Ovary (tissue), 9 donors: ENCODE data around the gene HERC3. TPM values are rescaled to one million over a fixed set of nuclear protein-coding genes. Genes with fewer than 3 reads are reported as not detected.

ENCODE experiments used
- DNase-seq, 5 donors: peaks; one replicate each; pipeline ENCODE4 v3.0.0-alpha.2; 2019 to 2020
- H3K27ac ChIP-seq, 2 donors: fragments of 200-600 bp; one replicate each; pipeline versions ENCODE4 v1.5.1 to v1.8.0; 2019 to 2022
- H3K27me3 ChIP-seq: fragments of 200-600 bp; one replicate; pipeline ENCODE4 v1.8.0; 2022
- H3K36me3 ChIP-seq: fragments of 200-600 bp; sonication (generic); one replicate; pipeline ENCODE4 v1.5.1; 2019
- H3K4me1 ChIP-seq: one replicate; pipeline ENCODE4 v1.8.1; 2013; ENCODE audit warnings: mild to moderate bottlenecking, moderate library complexity; ENCODE audit not compliant: insufficient read depth
- H3K4me3 ChIP-seq: fragments of 200-600 bp; sonication (generic); one replicate; pipeline ENCODE4 v1.5.1; 2017
- H3K9me3 ChIP-seq, 2 donors: fragments of 200-600 bp in 1 of 2; sonication (generic) in 1 of 2; one replicate each; pipeline versions ENCODE4 v1.5.1 to v1.8.1; 2013 to 2019; ENCODE audit warnings: mild to moderate bottlenecking in 1 of 2, moderate library complexity in 1 of 2
- EP300 ChIP-seq: sonication (generic); formaldehyde crosslinking; IDR thresholded peaks from one replicate; pipeline ENCODE4 v1.6.1; 2017; ENCODE audit warnings: antibody characterized with exemption
- POLR2A ChIP-seq: fragments of 450-650 bp; IDR thresholded peaks from one replicate; pipeline ENCODE4 v1.6.1; 2017; ENCODE audit warnings: antibody characterized with exemption, mild to moderate bottlenecking, moderate library complexity
- WGBS, 3 donors: extraction: QIAGEN DNeasy Blood & Tissue Kit in 1 of 3; methylation state at CpG; one replicate each; pipeline versions ENCODE4 v1.1.5 to v1.1.7; 2013 to 2017; 5-methylcytosine and 5-hydroxymethylcytosine counted together
- intact Hi-C, 4 donors: fragments of 100-400 bp; cut with DNase I; formaldehyde crosslinking; loops; one replicate each; pipeline versions ENCODE4 v1.11.0 to v1.15.1; 2022 to 2023
- polyA plus RNA-seq, 2 donors: library from polyadenylated mRNA; stranded (reverse); fragments of 200-250 nt in 1 of 2; fragments of 350-450 nt in 1 of 2; fragmentation: Illumina TruSeq in 1 of 2; extraction: RNeasy Lipid Tissue Mini Kit (QIAGEN cat#74804) in 1 of 2; gene quantifications; one replicate each; pipeline ENCODE4 v1.2.3, GENCODE V29; 2013 to 2014
- total RNA-seq, 7 donors: library from RNA; depleted of rRNA in 2 of 7; stranded (reverse); fragments of >200 nt in 2 of 7; fragmentation: NEBNext Ultra II Directional in 3 of 7; extraction: Animal tissue kit (Norgen Biotek cat#: 25700) in 3 of 7; gene quantifications; one replicate each; pipeline versions ENCODE4 v1.1.0 to v1.2.4, GENCODE V29; 2016 to 2023
- TF ChIP-seq, protein P1 (sequence below), 3 donors: fragments of 450-650 bp in 2 of 3; fragments of 200-600 bp in 1 of 3; IDR thresholded peaks; one replicate each; pipeline versions ENCODE4 v1.5.1 to v1.8.0; 2016 to 2022; ENCODE audit warnings: antibody characterized with exemption in 3 of 3, mild to moderate bottlenecking in 1 of 3
- donor health status: DM: no; HTN: no; CAD: no; lungs with moderate emphysema.
- donor health status: DM: no; HTN: no; CAD: no.
- donor health status: Bipolar disorder and iron deficiency.
- donor health status: DM: yes; HTN: yes; CAD: no.
- donor health status: DM: no; HTN: no; CAD: no.
- donor health status: DM: yes; HTN: yes; CAD: no.

HERC3 gene
- total and polyA plus RNA-seq, 9 donors: 10.3 to 30.9 (median 24.2) TPM

- H3K27me3 ChIP-seq: no peaks in the 10 kb centered on the region
- no peak overlapping the region for H3K4me3 ChIP-seq
- DNase-seq: no peak
- no peaks in the 10 kb centered on the region for H3K36me3 ChIP-seq
- no peaks in the 10 kb centered on the region for H3K4me1 ChIP-seq
- H3K27ac ChIP-seq: no peak overlapping the region
- TF ChIP-seq EP300 (no peak), POLR2A (no peak)
- TF ChIP-seq, protein P1, sequence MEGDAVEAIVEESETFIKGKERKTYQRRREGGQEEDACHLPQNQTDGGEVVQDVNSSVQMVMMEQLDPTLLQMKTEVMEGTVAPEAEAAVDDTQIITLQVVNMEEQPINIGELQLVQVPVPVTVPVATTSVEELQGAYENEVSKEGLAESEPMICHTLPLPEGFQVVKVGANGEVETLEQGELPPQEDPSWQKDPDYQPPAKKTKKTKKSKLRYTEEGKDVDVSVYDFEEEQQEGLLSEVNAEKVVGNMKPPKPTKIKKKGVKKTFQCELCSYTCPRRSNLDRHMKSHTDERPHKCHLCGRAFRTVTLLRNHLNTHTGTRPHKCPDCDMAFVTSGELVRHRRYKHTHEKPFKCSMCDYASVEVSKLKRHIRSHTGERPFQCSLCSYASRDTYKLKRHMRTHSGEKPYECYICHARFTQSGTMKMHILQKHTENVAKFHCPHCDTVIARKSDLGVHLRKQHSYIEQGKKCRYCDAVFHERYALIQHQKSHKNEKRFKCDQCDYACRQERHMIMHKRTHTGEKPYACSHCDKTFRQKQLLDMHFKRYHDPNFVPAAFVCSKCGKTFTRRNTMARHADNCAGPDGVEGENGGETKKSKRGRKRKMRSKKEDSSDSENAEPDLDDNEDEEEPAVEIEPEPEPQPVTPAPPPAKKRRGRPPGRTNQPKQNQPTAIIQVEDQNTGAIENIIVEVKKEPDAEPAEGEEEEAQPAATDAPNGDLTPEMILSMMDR (IDR thresholded peaks at IDR 0.05): no peak
- intact Hi-C loops: no loop called here
- H3K9me3 ChIP-seq: peaks cover 0 to 7% of the 10 kb centered on the region in 2 donors
- WGBS, 3 donors: 89 to 95% (median 93%) methylated on average over 2 of the region's 2 CpGs
Measured at GRCh38 chr4:88722828-88723227, 130.5 kb downstream of the HERC3 start.

DNA sequence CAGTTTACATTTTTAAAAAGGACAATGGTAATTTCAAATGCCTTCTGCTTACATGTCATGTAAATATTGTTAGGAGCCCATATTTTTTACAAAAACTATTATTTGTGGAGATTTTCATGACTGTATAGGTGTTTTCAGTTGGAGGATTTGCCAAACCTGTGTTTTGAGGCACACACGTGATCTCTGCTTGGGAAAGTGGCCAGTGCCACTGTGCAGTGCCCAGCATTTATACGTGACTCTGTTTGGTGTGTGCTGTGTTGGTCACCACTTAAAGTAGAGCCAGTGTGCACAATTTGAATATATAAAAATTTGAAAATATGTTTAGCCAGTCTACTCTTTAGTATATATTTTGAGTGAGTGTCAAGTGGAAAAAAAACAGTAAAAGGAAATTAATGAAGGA is 132.1 kb downstream of the HERC3 start:
- Histone ChIP-seq H3K27me3 (no peaks in the 10 kb centered on the region), H3K36me3 (no peaks in the 10 kb centered on the region), H3K4me1 (no peaks in the 10 kb centered on the region), H3K27ac (no peak overlapping the region), H3K9me3 (no peaks in the 10 kb centered on the region), H3K4me3 (no peak overlapping the region)
- TF ChIP-seq POLR2A (no peak), EP300 (no peak)
- TF ChIP-seq, protein P1 (IDR thresholded peaks at IDR 0.05): no peak
- WGBS, 3 donors: 86 to 90% (median 89%) methylated on average over 2 of the region's 2 CpGs
- no peak for DNase-seq
- intact Hi-C loops: no loop called here

DNA sequence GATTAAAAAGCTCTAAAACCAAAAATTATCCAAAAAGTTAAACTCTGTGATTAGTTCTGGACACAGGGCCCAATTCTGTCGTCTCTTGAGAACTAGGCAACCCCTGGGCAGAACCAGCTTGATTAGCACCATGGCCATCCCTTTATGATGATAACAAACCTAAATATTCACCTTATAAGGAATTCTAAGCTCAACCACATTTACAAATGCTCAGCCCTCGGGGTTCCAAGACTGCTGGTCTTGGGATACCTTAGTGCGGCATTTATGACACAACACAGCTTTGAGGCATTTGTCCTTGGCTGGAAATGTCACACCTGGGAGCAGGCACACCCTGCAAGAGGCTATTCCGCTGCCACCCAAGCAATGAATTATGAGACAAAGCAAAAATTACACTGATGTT is 132.9 kb downstream of the HERC3 start:
- no peaks in the 10 kb centered on the region for H3K36me3 ChIP-seq
- H3K4me1 ChIP-seq: no peaks in the 10 kb centered on the region
- TF ChIP-seq POLR2A: no peak
- TF ChIP-seq, protein P1 (IDR thresholded peaks at IDR 0.05): no peak
- TF ChIP-seq EP300: no peak
- H3K27me3 ChIP-seq: no peaks in the 10 kb centered on the region
- no peak overlapping the region for H3K27ac ChIP-seq
- DNase-seq: no peak
- no peak overlapping the region for H3K4me3 ChIP-seq
- no peaks in the 10 kb centered on the region for H3K9me3 ChIP-seq
- intact Hi-C loops: no loop called here
- WGBS, 3 donors: 91 to 95% (median 92%) methylated on average over 4 of the region's 4 CpGs

GRCh38 chr4:88725986-88726385 is 133.7 kb downstream of the HERC3 start:
- H3K27ac ChIP-seq: no peak overlapping the region
- H3K36me3 ChIP-seq: no peaks in the 10 kb centered on the region
- H3K4me1 ChIP-seq: no peaks in the 10 kb centered on the region
- H3K27me3 ChIP-seq: no peaks in the 10 kb centered on the region
- intact Hi-C loops: no loop called here
- 86 to 95% (median 92%) methylated on average over 2 of the region's 2 CpGs for WGBS, 3 donors
- DNase-seq: no peak
- no peaks in the 10 kb centered on the region for H3K9me3 ChIP-seq
- H3K4me3 ChIP-seq: no peak overlapping the region
- TF ChIP-seq, protein P1 (IDR thresholded peaks at IDR 0.05): no peak
- TF ChIP-seq POLR2A (no peak), EP300 (no peak)
